GM19452 (cell line): Measurements from ENCODE around the gene TTC12.

Source experiments
- ATAC-seq: cut with Tn5 transposase; IDR thresholded peaks from one replicate; pipeline ENCODE4 v1.9.1; 2021; ENCODE audit not compliant: unreplicated experiment

Gene TTC12

DNA sequence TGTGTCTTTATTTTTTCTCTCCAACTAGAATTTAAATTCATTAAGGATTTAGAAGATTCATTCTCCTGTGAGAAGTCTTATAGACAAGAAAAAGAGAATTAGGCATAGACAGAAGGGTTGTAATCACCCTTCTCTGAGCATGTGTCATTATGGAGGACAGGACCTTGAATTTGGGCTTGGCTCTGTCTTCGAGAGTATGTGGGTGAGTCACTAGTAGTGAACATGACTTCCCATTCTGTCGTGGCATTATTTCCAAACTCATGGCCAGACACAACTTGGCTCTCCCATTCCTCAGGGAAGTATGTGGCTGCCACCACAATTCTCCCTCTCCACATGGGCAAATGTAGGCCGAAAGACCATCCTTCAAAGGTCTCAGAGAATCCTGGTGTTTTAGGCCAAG lies 58.9 kb downstream of the TTC12 start:
- ATAC-seq = no peak

- ATAC-seq = no peak
Observed at GRCh38 chr11:113373981-113374560, 59.7 kb downstream of the TTC12 start.

GRCh38 chr11:113375402-113375801 lies 61.0 kb downstream of the TTC12 start:
- no peak for ATAC-seq

- no peak for ATAC-seq
Observed at GRCh38 chr11:113376156-113376555, 61.8 kb downstream of the TTC12 start.

DNA sequence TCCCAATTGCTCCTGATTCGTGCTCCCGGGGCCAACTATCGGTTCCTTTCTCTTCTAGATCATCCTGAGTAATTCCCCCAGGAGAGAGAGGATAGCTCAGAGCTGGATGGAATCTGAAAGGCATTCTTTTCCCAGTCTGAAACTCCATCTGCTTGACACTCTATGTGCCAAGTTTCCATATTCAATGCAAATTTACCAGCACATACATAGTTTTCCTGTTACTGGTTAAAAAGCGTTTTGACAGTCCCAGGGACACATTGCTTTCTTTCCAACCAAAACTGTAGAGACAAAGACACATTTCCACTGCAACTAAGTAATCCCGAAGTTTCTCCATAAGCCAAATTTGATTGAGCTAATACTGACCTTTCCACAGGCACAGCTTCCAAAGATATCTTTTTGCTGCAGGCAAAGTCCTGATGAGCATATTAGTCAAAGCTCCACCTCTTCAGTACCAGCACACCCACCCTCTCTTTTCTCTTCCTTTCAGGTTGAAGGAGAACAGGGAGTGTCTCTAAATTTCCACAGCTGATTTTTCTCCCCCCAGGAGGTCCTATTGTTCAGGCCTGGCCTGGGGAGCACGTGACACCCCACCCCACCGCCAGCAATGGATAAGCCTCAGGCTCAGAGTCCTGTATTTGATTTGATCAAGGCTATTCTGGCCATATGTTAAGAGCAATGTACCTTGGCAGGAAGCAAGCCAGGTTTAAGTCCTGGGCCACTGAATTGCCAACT lies 63.5 kb downstream of the TTC12 start:
- no peak for ATAC-seq

DNA sequence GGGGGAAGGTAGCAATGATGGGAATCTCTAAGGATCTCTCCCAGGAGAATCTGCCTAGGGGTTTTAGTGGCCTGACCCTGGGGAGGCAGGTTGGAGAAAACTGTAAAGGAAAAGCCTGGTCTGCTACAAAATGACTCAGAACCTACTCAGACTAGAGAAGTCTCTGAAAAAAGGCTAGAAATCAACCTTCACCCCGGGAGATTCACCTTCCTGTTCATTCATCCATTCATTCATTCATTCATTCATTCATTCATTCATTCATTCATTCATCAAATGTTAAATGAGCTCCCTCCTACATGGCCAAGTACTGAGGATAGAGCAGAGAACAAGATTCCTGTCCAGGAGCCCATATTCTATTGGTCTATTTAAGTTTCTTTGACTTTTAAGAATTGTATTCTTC lies 64.3 kb downstream of the TTC12 start:
- ATAC-seq = no peak

DNA sequence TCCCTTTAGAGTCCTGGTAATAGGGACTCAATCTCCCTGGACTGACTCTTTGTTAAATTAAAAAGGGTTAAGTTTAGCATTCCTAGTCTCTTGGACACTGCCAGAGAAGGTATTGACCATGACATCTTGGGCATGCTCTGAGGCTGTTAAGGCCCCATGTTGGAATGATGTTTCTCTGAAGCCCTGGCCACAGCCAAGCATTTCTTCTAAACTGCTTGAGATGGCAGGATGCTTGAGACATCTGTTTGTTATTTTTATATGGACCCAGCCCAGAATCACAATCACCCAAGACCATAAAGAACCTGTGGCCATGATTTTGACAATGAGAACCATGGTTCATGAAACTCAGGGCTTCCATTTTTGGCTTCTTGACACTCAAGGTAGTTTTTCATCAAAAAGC lies 67.7 kb downstream of the TTC12 start:
- no peak for ATAC-seq

DNA sequence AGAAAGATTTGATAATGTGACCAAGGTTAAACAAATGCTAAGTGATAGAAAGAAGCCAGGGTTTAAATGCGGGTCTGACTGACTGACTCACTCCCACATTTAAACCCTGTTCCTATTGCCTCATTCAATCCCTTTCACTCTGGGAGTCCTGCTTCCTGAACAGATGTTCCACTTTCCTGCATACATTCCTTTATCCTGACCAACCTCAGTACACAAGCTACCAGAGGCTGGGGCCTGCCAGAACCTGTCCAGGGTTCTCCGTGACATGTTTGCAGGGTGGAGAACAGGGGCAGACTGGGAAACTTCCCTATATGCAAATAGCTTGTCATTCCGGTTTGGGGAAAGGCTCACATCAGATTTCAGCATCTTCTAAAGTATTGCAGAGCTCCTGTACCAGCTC lies 70.2 kb downstream of the TTC12 start:
- no peak for ATAC-seq

DNA sequence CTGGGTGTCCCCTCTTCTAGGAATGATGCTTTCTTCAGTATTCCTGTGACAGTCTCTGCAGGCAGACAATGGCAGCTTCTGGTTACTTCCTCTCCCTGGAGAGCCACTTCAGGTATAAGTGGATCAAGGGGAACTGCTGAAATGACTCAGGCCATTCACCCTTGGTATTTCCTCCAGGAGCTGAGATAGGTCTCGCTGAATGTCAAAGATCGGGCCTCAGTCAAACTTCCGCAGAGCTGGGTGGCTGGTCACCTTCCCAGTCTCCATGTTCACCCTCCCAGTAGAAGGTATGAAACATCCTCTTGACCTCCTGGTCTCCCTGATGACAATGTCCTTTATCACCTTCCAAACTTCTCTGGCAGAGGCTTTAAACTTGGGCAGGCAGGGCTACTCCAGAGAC lies 71.4 kb downstream of the TTC12 start:
- ATAC-seq = no peak

GRCh38 chr11:113386866-113387265 lies 72.5 kb downstream of the TTC12 start:
- no peak for ATAC-seq

GRCh38 chr11:113387605-113388211 lies 73.3 kb downstream of the TTC12 start, which contains the start of gene ANKK1:
Gene ANKK1, plus strand, starts transcription at chr11:113387779. Its CDS starts 106 bp downstream, at chr11:113387885.
- ATAC-seq = no peak

- no peak for ATAC-seq
Observed at GRCh38 chr11:113389272-113389671, 74.9 kb downstream of the TTC12 start.

DNA sequence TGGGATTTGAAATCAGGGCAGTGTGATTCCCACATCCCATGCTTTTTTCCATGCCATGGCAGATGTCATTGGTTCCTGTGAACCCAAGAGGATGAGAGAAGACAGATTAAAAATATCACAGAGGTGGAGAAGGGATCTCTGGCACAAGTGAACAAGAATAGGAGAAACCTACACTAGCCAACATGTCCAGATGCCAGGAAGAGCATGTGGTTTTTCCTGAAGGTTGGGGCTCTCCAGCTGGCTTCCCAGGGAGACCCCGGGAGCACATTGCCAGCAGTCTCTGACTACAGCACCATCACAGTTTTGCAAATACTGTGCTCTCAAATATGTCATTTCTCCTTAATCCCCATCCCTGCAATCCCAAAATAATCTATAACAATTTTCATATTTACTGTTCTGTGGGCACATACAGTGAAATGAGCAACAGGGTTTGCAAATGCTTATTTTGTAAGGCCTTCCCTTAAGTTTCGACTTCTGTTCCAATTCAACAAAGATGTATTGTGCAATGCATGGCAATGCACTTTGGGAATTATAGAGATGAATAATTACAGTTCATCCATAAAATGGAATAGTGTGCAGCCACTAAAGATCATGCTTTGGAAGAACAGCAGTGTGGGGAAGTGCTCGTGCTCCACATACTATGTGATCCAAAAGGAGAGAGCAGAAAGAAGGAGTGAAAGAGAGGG lies 78.0 kb downstream of the TTC12 start:
- ATAC-seq = no peak

GRCh38 chr11:113393501-113393985 lies 79.2 kb downstream of the TTC12 start:
- ATAC-seq = no peak

GRCh38 chr11:113394919-113395318 lies 80.5 kb downstream of the TTC12 start:
- no peak for ATAC-seq

- ATAC-seq = no peak
Observed at GRCh38 chr11:113395782-113396336, 81.5 kb downstream of the TTC12 start.

GRCh38 chr11:113396690-113397089 lies 82.3 kb downstream of the TTC12 start:
- ATAC-seq = no peak

DNA sequence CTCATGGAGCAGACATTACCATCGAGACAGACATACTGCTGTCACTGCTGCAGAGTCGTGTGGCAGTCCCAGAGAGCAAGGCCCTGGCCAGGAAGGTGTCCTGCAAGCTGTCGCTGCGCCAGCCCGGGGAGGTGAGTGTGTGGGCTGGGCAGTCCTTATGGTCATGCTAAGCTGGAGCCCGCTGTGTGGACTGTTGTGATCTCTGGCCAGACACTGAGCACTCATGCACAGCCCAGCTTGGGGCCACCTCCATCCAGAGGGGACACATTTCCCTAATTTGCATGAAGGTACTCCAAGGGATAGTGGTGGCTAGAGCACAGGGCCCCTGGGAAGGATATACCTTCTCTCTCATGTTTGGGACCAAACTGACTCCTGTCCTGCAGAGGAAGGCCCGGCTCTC lies 82.8 kb downstream of the TTC12 start:
- no peak for ATAC-seq

DNA sequence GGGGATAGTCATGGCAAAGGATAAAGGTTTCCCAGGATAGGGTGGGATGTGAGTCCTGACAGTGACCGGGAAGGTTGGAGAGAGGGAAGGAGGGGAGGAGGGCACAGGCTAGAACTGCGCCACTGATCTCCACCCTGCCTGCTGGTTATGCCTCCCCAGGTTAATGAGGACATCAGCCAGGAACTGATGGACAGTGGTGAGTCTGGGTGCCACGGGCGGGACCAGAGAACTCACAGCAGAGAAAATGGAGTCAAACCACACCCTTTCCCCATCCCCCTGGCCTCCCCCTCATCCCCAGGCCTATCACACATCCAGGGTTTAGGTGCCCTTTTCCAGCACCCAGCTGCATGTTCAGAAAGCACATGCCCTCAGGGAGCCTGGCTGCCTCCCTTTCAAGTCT lies 83.4 kb downstream of the TTC12 start:
- ATAC-seq = no peak

DNA sequence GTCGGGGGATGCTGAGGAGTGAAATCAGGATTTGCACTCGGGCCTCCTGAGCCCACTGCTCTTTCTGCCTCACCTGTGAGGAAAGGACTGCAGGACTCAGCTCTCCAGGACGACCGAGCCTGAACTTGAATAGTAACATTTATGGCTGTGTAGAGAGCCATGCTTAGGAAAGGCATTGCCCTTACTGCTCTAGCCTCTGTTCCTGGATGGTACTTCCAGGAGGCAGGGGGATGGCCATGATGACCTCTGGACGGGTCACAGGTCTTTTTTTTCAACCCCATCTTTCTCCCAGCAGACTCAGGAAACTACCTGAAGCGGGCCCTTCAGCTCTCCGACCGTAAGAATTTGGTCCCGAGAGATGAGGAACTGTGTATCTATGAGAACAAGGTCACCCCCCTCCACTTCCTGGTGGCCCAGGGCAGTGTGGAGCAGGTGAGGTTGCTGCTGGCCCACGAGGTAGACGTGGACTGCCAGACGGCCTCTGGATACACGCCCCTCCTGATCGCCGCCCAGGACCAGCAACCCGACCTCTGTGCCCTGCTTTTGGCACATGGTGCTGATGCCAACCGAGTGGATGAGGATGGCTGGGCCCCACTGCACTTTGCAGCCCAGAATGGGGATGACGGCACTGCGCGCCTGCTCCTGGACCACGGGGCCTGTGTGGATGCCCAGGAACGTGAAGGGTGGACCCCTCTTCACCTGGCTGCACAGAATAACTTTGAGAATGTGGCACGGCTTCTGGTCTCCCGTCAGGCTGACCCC lies 84.5 kb downstream of the TTC12 start:
- no peak for ATAC-seq
